HG02763 (cell line): Measurements from ENCODE around the gene POC1A.

ENCODE experiments used
- ATAC-seq: cut with Tn5 transposase; IDR thresholded peaks from one replicate; pipeline ENCODE4 v1.9.1; 2021; ENCODE audit warnings: mild to moderate bottlenecking, moderate library complexity; ENCODE audit not compliant: unreplicated experiment

The POC1A gene

GRCh38 chr3:52132041-52132440, 22.2 kb downstream of the POC1A start:
- ATAC-seq, result no peak

- ATAC-seq, result no peak
Observed at GRCh38 chr3:52130966-52131622, 23.1 kb downstream of the POC1A start.

- no peak for ATAC-seq
Observed at GRCh38 chr3:52128118-52128683, 26.0 kb downstream of the POC1A start.

GRCh38 chr3:52126500-52126899, 27.7 kb downstream of the POC1A start:
- ATAC-seq, result no peak

- no peak for ATAC-seq
Observed at GRCh38 chr3:52126036-52126435, 28.2 kb downstream of the POC1A start.

GRCh38 chr3:52124766-52125165, 29.5 kb downstream of the POC1A start:
- no peak for ATAC-seq

- no peak for ATAC-seq
Observed at GRCh38 chr3:52124126-52124525, 30.1 kb downstream of the POC1A start.

GRCh38 chr3:52123106-52123725, 31.0 kb downstream of the POC1A start:
- ATAC-seq, result no peak

GRCh38 chr3:52122491-52122890, 31.7 kb downstream of the POC1A start:
- no peak for ATAC-seq

- no peak for ATAC-seq
Observed at GRCh38 chr3:52121813-52122212, 32.4 kb downstream of the POC1A start.

- ATAC-seq, result no peak
Observed at GRCh38 chr3:52121464-52121805, 32.8 kb downstream of the POC1A start.

GRCh38 chr3:52120556-52121463, 33.4 kb downstream of the POC1A start:
- ATAC-seq, result no peak

GRCh38 chr3:52119826-52120225, 34.4 kb downstream of the POC1A start:
- no peak for ATAC-seq

- no peak for ATAC-seq
Observed at GRCh38 chr3:52119099-52119498, 35.1 kb downstream of the POC1A start.

GRCh38 chr3:52118156-52118875, 35.9 kb downstream of the POC1A start:
- ATAC-seq, result no peak

- ATAC-seq, result no peak
Observed at GRCh38 chr3:52117537-52117936, 36.7 kb downstream of the POC1A start.

- ATAC-seq, result no peak
Observed at GRCh38 chr3:52112056-52112455, 42.2 kb downstream of the POC1A start.

GRCh38 chr3:52110502-52110901, 43.7 kb downstream of the POC1A start:
- ATAC-seq, result no peak

GRCh38 chr3:52109611-52110301, 44.5 kb downstream of the POC1A start:
- no peak for ATAC-seq
